IPS-18c (cell line): Measurements from ENCODE around the gene SPRYD3.

Experiments
- H3K4me3 ChIP-seq: 2 replicates; pipeline ENCODE4 v1.7.0; 2013; ENCODE audit warnings: low read depth, mild to moderate bottlenecking, low read length, moderate library complexity; ENCODE audit not compliant: insufficient read depth
- H3K9me3 ChIP-seq: one replicate; pipeline ENCODE4 v1.6.1; 2013; ENCODE audit warnings: mild to moderate bottlenecking, low read length, moderate library complexity; ENCODE audit not compliant: control insufficient read depth, insufficient read depth

Gene SPRYD3

GRCh38 chr12:53068811-53069585 is 10.2 kb downstream of the SPRYD3 start:
- Histone ChIP-seq H3K9me3 (no peaks in the 10 kb centered on the region), H3K4me3 (no peak overlapping the region; the same call in 1 of the 2 replicates)

- Histone ChIP-seq H3K4me3 (no peak overlapping the region), H3K9me3 (no peaks in the 10 kb centered on the region)
Observed at GRCh38 chr12:53067993-53068770, 11.0 kb downstream of the SPRYD3 start.

- Histone ChIP-seq H3K9me3 (no peaks in the 10 kb centered on the region), H3K4me3 (no peak overlapping the region)
Observed at GRCh38 chr12:53067074-53067992, 11.9 kb downstream of the SPRYD3 start.

- no peaks in the 10 kb centered on the region for H3K9me3 ChIP-seq
- H3K4me3 ChIP-seq = no peak overlapping the region
Observed at GRCh38 chr12:53065975-53066931, 12.9 kb downstream of the SPRYD3 start.

- Histone ChIP-seq H3K4me3 (no peak overlapping the region), H3K9me3 (no peaks in the 10 kb centered on the region)
Observed at GRCh38 chr12:53065470-53065869, 13.7 kb downstream of the SPRYD3 start.

- no peaks in the 10 kb centered on the region for H3K9me3 ChIP-seq
- no peak overlapping the region for H3K4me3 ChIP-seq
Observed at GRCh38 chr12:53064613-53065436, 14.4 kb downstream of the SPRYD3 start.

GRCh38 chr12:53063708-53064612 is 15.2 kb downstream of the SPRYD3 start:
- Histone ChIP-seq H3K9me3 (no peaks in the 10 kb centered on the region), H3K4me3 (no peak overlapping the region)

- Histone ChIP-seq H3K9me3 (no peaks in the 10 kb centered on the region), H3K4me3 (no peak overlapping the region)
Observed at GRCh38 chr12:53062977-53063707, 16.0 kb downstream of the SPRYD3 start.

GRCh38 chr12:53062011-53062961 is 16.9 kb downstream of the SPRYD3 start:
- no peaks in the 10 kb centered on the region for H3K9me3 ChIP-seq
- H3K4me3 ChIP-seq = no peak overlapping the region

GRCh38 chr12:53061404-53062010 is 17.7 kb downstream of the SPRYD3 start:
- no peaks in the 10 kb centered on the region for H3K9me3 ChIP-seq
- no peak overlapping the region for H3K4me3 ChIP-seq

GRCh38 chr12:53060721-53061276 is 18.4 kb downstream of the SPRYD3 start:
- H3K9me3 ChIP-seq = no peaks in the 10 kb centered on the region

GRCh38 chr12:53060064-53060720 is 19.0 kb downstream of the SPRYD3 start:
- no peaks in the 10 kb centered on the region for H3K9me3 ChIP-seq
- no peak overlapping the region for H3K4me3 ChIP-seq

More at GRCh38 chr12:53060721-53061276, 18.4 kb downstream of the SPRYD3 start:
- H3K4me3 ChIP-seq = no peak overlapping the region
